HG03378 (cell line): Measurements from ENCODE around the gene HTT.
"Not testable (repeated sequence)": the region's sequence is repeated elsewhere in the genome, so short reads cannot be mapped to it uniquely, and the experiment has no call there.

Experiments used
- ATAC-seq: cut with Tn5 transposase; IDR thresholded peaks from one replicate; pipeline ENCODE4 v1.9.1; 2021; ENCODE audit warnings: mild to moderate bottlenecking, moderate library complexity; ENCODE audit not compliant: unreplicated experiment

The HTT gene

DNA sequence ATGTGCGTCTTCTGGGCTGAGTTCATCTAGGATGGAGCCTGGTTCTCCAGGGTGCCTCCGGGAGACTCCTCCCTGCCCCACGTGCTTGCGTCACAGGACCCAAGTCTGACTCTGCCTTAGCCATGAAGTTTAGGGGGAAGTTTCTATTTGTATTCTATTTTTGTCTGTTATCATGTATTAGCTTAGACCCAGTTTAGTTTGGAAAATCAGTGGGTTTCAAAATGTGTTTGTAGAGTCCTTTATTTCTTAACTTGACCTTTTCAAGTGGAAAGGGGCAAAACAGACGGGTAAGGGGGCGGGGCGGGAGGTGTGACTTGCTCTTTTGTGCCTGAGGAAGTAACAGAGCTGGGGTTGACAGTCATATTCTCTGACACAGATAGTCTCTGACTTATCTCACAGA lies 86.0 kb downstream of the HTT start:
- no peak for ATAC-seq

DNA sequence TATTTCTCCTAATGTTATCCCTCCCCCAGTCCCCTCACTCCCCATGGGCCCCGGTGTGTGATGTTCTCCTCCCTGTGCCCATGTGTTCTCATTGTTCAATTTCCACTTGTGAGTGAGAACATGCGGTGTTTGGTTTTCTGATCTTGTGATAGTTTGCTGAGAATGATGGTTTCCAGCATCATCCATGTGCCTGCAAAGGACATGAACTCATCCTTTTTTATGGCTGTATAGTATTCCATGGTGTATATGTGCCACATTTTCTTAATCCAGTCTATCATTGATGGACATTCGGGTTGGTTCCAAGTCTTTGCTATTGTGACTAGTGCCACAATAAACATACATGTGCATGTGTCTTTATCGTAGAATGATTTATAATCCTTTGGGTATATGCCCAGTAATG lies 86.6 kb downstream of the HTT start:
- not testable (repeated sequence) for ATAC-seq

GRCh38 chr4:3166434-3166833 lies 92.0 kb downstream of the HTT start:
- not testable (repeated sequence) for ATAC-seq

DNA sequence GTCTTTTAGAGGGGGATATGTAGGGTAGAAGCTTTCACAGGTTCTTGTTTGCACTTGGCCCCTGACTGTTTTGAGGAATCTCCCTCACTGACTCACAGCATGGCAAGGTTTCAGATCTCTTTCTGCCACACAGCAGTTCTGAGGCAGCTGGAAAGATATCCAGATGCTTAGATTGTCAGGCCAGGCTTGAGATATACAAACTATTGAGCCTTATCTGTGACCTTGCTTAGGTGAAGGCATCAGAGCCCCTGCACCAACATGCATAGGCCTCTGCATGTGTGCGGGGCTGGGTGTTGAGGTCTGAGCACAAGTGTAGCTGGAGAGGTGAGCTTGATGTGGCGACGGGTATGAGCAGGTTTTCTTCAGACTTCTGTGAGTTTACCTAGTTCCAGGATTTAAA lies 93.5 kb downstream of the HTT start:
- ATAC-seq = no peak

GRCh38 chr4:3174371-3175338 lies 100.2 kb downstream of the HTT start:
- no peak for ATAC-seq

- ATAC-seq = no peak
Measured at GRCh38 chr4:3176367-3177229, 102.1 kb downstream of the HTT start.

- no peak for ATAC-seq
Measured at GRCh38 chr4:3177426-3177825, 102.9 kb downstream of the HTT start.

DNA sequence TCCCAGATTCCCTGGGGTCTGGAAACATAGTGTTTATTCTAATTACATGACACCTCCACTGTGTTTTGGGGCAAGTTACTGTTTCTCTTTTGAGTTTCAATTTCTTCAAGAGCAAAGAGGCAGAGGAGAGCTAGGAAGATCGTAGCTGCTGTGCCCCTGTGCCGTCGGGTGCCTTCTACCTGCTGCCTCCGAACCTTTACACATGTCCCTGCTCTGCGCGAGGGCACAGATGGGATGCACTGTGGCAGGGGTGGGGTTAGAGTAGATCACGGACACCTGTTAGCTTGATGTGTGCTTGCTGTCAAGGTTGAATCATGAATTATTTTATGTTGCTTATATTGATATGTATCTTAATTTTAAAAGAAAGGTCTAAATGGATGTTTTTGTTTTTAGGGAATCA lies 103.4 kb downstream of the HTT start:
- ATAC-seq = no peak

- no peak for ATAC-seq
Measured at GRCh38 chr4:3178351-3178750, 103.9 kb downstream of the HTT start.

DNA sequence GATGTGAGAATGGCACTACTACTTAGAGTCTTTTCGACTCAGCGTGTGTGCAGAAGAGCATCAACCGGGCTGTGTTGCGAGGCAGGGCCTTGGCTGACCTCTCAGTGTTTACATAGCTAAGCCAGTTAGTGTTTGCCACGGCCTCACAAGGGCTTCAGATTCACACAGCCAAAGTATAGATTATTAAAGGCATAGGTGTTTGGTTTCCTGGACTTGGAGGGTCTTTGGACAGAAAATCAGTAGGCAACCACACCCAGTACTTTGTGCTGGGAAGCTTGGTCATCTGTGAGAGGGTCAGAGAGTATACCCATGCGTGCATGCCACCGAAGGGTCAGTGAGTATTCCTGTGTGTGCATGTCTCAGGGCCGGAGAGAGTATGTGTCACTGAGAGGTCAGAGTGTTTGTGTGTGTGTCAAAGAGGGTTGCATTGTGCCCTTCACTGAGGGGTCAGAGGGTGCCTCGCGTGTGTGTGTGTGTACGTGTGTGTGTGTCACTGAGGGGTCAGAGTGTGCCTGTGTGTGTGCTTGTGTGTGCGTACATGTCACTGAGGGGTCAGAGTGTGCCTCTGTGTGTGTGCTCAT lies 104.7 kb downstream of the HTT start:
- ATAC-seq = no peak

GRCh38 chr4:3183008-3183407 lies 108.5 kb downstream of the HTT start:
- no peak for ATAC-seq

DNA sequence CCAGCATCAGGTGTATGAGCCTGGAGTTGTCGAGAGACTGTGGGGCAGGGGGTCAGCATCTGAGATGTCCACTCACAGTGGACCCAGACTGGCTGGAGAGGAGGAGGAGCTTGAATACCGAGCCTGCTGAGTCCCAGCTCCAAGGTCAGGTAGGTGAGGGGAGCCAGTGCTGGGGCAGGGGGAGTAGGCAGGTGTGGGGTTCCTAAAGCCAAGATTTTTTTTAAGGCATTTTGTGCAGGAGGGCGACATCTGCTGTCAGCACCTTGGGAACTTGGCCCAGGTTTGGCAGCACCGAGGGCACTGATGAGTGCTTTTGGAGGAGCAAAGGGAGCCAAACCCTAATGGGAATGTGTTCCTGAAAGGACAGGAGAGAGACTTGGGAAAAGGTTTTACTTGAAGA lies 110.2 kb downstream of the HTT start:
- ATAC-seq = no peak

DNA sequence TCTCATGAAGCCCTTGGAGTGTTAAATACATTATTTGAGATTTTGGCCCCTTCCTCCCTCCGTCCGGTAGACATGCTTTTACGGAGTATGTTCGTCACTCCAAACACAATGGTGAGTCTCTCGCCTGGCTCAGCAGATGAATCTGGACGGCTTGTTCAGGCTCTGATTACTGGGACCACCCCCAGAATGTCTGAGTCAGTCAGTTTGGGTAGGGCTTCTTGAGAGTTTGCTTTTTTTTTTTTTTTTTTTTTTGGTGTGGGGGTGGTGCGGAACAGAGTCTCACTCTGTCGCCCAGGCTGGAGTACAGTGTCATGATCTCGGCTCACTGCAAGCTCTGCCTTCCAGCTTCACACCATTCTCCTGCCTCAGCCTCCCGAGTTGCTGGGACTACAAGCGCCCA lies 112.1 kb downstream of the HTT start:
- ATAC-seq = no peak

DNA sequence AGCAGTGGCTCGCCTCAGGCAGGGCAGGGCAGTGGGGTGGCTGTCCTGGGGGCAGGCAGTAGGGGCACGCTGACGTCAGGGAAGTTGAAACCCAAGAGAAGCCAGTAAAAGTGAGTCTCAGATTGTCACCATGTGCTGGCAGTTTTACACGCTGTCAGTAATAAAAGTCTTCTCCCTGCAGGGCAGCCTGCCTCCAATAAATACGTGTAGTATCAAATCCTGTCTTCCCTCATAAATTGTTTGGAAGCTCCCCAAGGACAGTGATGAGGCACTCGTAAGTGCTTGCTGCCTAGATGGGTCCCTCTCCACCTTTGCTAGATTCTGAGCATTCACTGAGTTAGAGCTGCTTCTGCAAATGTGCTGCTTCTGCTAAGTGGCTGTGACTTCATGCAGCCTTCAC lies 113.6 kb downstream of the HTT start:
- no peak for ATAC-seq

- no peak for ATAC-seq
Measured at GRCh38 chr4:3189459-3189858, 115.0 kb downstream of the HTT start.

DNA sequence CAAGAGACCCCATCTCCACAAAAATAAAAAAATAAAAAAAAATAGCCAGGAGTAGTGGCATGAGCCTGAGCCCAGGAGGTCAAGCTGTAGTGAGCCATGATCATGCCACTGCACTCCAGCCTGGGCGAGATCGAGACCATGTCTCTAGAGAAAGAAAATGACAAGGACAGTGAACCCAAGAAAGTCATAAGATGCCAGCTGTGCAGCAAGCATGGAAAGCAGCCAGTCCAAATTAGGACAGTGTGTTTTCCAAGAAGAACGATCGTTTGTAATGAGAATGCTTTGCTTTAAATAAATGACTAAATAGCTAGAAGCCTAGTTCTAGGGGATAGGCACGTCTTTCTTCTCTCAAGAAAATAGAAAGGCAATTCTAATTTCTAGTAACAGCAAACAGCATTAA lies 116.1 kb downstream of the HTT start:
- no peak for ATAC-seq

GRCh38 chr4:3192188-3192587 lies 117.7 kb downstream of the HTT start:
- no peak for ATAC-seq

GRCh38 chr4:3192827-3193226 lies 118.3 kb downstream of the HTT start:
- ATAC-seq = no peak

- ATAC-seq = no peak
Measured at GRCh38 chr4:3193531-3194203, 119.2 kb downstream of the HTT start.

- no peak for ATAC-seq
Measured at GRCh38 chr4:3196670-3197359, 122.3 kb downstream of the HTT start.
